Epithelial cell of esophagus (primary cell): ENCODE measurements around the gene RAP1A.

Experiments used
- DNase-seq: peaks from one replicate; pipeline ENCODE4 v3.0.0; 2010; ENCODE audit warnings: low read depth
- H3K4me3 ChIP-seq: 2 replicates; pipeline ENCODE4 v1.5.1; 2011; ENCODE audit warnings: mild to moderate bottlenecking, low read length, control low read depth
- TF ChIP-seq, protein P1 (sequence below): IDR thresholded peaks from 2 replicates; pipeline ENCODE4 v1.5.1; 2011; ENCODE audit warnings: low read depth, mild to moderate bottlenecking, low read length, control low read depth, inconsistent platforms; ENCODE audit not compliant: insufficient read depth; ENCODE audit errors: missing control alignments

RAP1A gene

DNA sequence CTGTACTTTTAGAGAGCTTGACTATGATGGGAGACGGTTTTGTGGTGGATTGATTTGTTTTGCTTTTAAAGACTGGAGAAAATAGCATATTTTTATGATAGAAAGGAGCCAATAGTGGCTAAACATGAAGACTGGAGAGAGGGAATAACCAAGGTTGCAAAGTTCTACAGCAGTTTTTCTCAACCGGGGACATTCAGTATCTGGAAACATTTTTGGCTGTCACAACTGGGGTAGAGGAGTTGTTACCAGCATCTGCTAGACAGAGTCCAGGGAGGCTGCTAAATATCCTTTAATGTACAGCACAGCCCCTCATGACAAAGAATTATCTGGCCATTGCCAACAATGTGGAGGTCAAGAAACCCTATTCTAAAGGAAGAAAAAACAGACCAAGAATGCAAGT lies 38.4 kb upstream of the RAP1A start:
- no peak overlapping the region for H3K4me3 ChIP-seq
- TF ChIP-seq, protein P1, sequence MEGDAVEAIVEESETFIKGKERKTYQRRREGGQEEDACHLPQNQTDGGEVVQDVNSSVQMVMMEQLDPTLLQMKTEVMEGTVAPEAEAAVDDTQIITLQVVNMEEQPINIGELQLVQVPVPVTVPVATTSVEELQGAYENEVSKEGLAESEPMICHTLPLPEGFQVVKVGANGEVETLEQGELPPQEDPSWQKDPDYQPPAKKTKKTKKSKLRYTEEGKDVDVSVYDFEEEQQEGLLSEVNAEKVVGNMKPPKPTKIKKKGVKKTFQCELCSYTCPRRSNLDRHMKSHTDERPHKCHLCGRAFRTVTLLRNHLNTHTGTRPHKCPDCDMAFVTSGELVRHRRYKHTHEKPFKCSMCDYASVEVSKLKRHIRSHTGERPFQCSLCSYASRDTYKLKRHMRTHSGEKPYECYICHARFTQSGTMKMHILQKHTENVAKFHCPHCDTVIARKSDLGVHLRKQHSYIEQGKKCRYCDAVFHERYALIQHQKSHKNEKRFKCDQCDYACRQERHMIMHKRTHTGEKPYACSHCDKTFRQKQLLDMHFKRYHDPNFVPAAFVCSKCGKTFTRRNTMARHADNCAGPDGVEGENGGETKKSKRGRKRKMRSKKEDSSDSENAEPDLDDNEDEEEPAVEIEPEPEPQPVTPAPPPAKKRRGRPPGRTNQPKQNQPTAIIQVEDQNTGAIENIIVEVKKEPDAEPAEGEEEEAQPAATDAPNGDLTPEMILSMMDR, result no peak
- no peak for DNase-seq

DNA sequence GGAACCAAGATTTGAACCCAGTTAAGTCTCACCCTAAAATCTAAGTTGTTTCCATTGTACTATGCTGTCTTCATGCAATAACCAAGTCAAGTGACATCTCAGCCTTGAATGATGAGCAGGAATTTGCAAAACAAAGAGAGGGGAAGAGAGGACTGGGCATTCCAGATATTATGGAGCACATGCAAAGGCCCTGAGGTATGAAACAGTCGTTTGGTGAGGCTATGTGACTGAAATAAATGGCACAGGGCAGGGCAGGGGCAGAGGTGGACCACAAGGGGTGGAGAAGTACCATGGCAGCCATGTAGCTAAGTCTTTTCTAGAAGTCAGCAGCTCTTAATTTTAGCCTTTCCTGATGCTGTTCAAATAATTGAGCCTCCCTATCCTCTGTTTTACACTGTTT lies 37.6 kb upstream of the RAP1A start:
- TF ChIP-seq, protein P1, result no peak
- no peak for DNase-seq
- H3K4me3 ChIP-seq, result no peak overlapping the region

DNA sequence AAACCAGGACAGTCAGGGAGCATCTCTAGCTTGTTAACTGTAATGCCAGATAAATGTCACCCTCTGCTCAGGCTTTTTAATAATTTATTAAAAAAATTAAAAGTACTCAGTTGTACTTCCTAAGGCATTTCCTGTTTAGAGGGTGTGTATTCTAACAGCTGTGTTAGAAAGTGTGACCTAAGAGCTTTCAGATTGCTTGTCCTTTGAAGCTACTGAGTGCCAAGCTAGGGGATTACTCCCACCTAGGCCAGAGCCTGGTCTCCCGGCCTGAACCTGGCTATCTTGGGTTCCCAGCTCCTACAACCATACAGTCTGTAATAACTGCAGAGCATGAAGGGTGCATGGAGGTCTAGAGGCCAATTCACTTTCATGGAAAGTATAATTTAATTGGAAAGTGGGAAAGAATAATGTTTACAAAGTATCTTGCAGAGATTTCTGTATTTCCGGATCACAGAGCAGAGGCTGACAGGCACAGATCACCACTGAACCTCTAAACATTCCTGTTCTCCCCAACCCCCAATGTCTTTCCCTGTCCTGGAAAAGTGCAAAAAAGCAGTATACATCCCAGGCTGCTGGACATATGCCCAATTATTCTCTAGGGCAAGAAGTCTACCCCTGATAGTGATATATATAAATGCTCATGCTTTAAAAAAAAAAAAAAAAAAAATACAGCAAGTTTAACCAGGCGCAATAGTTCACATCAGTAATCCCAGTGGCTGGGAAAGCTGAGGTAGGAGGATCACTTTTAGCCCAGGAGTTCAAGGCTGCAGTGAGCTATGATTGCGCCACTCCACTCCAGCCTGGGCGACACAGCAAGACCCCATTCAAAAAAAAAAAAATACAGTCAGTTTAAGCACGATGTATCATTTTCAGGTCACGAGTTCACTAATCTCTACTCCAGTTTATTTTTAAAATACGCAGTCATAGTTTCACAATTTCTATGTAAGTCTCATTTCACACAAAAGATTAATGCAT lies 36.7 kb upstream of the RAP1A start:
- TF ChIP-seq, protein P1, result no peak
- H3K4me3 ChIP-seq, result no peak overlapping the region
- no peak for DNase-seq

DNA sequence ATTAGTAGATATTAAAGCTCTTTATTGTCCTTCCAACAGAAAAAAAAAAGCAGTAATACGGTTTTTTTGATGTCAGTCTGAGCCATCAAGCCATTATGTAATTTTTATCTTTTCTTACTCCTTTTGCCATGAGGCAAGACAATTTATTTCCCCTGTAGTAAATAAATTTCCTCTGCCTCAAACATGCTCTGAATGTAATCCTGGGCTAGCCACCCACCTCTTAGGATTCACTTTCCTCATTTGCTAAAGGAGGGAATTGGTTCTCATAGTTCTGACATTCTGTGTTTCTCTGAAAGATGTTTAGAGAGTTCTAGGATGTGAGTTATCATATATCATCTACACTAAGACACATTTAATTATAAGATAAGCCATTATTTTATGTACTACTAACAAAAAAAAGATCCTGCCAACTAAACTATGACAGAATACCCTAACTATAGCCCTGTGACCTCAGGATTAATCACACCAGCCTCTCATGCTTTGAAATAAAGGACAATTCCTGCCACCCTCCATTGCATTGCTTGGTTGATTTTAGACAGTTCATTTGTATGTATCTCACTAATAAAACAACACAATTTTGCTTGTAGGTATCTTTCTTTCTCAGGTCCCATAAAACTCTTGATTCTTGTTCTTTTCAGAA lies 34.0 kb upstream of the RAP1A start:
- TF ChIP-seq, protein P1, result no peak
- peak; percentile 22 for DNase-seq
- H3K4me3 ChIP-seq, result no peak overlapping the region

DNA sequence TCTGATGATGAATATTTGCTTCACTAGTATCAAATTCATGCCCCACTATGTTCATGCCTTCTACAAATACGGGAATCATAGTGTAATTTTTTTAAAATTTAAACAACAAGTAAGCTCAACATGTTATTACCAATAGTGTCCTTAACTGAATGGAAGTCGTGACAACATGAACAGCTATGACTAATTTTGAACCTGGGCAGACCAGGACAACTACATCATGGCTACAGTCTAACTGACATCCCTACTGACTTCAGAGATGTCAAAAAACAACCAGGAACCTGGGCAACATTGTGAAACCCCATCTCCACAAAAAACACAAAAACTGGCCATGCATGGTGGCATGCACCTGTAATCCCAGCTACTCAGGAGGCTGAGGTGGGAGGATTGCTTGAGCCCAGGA lies 33.5 kb upstream of the RAP1A start:
- DNase-seq, result no peak
- TF ChIP-seq, protein P1, result no peak
- no peak overlapping the region for H3K4me3 ChIP-seq

DNA sequence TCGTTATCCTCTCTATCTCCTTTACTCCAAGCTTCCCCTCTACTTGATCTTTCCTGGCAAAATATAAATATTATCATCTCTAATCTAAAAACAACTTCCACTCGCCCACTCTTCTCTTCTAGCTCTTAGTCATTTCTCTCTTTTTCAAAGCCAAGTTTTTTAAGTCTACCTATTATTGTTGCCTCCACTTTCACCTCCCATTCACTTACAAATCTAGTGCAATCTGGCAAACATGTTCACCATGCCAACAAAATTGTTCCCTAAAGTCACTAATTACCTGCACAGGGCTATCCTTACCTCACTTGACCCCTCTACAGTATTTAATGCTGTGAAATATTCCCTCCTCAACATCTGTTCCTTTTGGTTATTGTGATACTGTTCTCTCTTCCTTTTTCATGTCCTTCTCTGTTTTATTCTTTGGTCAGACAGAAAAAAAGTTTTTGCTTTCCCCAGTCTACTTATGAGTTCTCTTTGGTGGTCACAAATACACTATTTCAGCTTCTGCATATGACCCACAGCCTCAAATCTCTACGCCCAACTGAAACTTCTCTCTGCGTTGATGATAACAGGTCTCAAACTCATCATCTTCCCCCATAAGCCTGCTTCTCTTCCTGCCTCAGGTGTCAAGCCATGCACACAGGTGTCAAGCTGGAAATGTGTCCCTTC lies 31.9 kb upstream of the RAP1A start:
- H3K4me3 ChIP-seq, result no peak overlapping the region
- no peak for DNase-seq
- TF ChIP-seq, protein P1, result no peak
